LNCaP clone FGC (cell line): ENCODE results near the gene PHTF1.

ENCODE experiments used
- DNase-seq: peaks from one replicate; pipeline ENCODE4 v3.0.0-alpha.2; 2011; ENCODE audit warnings: low read depth
- H3K4me3 ChIP-seq: 2 replicates; pipeline ENCODE4 v1.5.1; 2011; ENCODE audit warnings: mild to moderate bottlenecking, low read depth, low read length, control low read depth
- TF ChIP-seq, protein P1 (sequence below): IDR thresholded peaks from 2 replicates; pipeline ENCODE4 v1.5.1; 2012; ENCODE audit warnings: mild to moderate bottlenecking; ENCODE audit not compliant: control insufficient read depth, insufficient read depth; ENCODE audit errors: extremely low read depth

The PHTF1 gene

DNA sequence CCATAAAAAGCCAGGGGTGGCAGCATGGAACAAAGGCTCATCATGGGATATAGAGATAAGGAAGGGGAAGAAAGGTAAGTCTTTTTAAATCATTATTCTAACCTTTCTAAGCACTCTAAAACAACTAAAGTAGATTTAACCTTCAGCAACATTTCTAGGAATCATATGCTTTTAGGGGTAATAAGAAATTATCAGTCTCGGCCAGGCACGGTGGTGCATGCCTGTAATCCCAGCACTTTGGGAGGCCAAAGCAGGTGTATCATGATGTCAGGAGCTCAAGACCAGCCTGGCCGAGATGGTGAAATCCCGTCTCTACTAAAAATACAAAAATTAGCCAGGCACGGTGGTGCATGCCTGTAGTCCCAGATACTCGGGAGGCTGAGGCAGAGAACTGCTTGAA lies 20.3 kb upstream of the PHTF1 start:
- TF ChIP-seq, protein P1, sequence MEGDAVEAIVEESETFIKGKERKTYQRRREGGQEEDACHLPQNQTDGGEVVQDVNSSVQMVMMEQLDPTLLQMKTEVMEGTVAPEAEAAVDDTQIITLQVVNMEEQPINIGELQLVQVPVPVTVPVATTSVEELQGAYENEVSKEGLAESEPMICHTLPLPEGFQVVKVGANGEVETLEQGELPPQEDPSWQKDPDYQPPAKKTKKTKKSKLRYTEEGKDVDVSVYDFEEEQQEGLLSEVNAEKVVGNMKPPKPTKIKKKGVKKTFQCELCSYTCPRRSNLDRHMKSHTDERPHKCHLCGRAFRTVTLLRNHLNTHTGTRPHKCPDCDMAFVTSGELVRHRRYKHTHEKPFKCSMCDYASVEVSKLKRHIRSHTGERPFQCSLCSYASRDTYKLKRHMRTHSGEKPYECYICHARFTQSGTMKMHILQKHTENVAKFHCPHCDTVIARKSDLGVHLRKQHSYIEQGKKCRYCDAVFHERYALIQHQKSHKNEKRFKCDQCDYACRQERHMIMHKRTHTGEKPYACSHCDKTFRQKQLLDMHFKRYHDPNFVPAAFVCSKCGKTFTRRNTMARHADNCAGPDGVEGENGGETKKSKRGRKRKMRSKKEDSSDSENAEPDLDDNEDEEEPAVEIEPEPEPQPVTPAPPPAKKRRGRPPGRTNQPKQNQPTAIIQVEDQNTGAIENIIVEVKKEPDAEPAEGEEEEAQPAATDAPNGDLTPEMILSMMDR: no peak
- no peak for DNase-seq
- no peak overlapping the region for H3K4me3 ChIP-seq

DNA sequence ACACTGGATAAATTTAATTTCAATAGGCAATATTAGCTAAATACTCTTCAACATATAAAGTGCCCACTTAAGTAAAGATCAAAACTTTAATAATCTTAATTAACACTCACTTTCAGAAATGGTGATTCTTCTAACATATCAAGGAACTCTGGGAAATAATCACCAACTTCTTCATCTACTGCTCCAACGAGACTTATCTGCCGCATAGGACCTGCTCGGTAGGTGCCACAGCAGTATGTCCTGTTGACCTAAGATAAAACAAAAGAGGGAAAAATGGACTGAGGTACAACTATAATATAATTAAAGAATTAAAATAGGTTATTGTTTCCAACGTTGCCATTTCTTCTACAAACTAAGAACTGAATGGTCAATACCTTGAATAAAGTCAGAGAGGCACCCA lies 18.3 kb upstream of the PHTF1 start:
- TF ChIP-seq, protein P1: no peak
- DNase-seq: no peak
- no peak overlapping the region for H3K4me3 ChIP-seq

DNA sequence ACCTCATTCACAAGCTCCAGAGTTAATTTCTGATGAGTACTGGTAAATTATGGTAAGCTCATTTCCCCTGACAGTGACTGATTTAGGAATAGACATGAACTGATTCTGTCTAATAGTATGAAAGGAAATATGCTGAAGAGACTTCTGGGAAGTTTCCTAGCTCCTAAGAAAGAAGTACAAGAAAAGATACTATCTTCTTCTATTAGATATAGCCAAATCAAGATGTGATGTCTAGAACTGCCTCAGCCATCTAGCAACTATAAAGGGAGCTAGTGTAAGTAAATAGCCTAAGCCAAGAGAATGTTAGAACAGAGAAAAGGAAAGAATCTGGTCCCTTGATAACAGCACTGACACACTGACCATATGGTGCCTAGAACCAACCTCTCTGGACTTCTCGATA lies 10.7 kb upstream of the PHTF1 start:
- TF ChIP-seq, protein P1: no peak
- DNase-seq: no peak
- H3K4me3 ChIP-seq: no peak overlapping the region

DNA sequence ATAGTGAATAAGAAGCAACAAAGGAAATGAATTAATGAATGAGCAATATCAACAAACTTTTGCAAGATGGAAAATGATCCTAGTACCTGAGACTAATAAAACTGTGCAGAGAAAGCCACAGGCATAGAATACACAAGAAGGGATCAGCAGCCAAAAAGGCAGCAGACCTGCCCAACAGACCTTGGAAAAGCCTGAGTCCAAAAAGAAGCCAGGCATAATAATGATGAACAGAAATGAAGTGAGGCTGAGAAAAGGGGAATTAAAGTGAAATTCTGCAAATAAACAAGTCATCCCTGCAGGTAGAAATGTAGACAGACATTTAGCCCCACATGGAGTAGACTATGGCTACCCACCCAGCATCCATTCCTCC lies 10.3 kb upstream of the PHTF1 start:
- TF ChIP-seq, protein P1: no peak
- no peak overlapping the region for H3K4me3 ChIP-seq
- DNase-seq: no peak

DNA sequence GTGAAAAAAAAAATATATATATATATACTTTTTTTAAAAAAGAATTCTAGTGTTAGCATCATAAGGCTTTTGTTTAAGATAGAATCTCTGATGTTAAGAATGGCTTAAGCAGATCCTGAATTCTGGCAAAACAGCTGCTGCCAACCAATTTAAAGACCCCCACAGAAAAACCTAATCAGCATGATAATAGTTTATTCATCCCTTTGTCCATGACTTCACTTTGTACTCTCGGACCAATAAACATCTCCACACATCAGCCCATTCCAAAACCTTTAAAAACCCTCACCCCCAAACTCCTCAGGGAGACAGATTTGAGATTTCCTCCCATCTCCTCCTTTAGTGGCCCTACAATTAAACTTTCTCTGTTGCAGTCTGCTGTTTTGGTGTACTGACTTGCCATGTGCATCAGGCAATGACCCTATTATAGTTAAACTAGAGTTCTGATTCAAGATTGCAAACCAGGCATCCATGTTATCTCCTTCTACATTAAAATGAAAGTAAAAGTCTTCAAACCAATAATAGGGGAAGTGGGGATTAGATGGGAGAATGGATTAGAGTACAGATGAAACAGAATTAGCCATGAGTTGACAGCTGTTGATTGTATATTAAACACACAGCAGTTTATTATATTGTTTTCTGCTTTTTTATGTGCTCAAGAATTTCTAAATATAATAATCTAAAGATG lies 9.8 kb upstream of the PHTF1 start:
- no peak overlapping the region for H3K4me3 ChIP-seq
- TF ChIP-seq, protein P1: no peak
- no peak for DNase-seq

DNA sequence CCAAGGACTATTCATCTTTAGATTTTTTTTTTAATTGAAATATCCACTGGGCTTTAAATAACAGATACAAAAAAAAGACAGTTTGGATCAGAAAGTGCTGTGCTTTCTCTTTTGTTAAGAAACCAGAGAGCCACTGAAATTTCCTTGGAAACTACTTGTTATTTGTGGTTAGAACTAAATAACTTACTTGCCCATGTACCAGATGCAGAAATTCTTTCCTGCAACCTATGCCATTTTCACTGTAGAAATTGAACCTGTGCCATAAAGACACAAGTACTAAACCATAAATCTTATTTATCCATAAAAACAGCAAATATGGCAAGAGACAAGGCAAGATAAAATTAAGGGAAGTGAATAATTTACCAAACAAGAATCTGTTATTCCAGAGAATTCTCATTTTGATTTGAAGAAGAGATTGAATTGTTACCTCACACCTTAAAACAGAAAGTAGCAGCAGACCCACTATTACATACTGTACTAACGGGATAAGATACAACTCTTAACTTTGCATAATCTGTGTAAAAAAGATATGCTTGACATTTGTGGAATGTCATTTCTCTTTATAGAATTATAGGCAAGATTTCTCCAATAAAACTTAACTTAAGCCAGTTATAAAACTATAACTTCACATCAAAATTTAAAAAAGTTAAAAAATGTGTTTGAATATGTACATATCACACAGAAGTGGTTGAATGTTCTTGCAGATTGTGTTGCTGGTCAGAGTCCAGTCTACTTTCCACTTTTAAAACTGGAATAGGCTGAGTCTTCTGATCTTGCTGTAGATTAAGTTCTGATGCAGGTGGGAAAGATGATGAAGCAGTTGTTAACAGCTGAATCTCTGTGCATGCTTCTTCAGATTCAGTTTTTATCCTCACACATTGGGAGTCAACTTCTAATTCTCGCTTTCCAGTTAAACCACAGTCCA lies 6.3 kb upstream of the PHTF1 start:
- H3K4me3 ChIP-seq: no peak overlapping the region
- no peak for DNase-seq
- TF ChIP-seq, protein P1: no peak

DNA sequence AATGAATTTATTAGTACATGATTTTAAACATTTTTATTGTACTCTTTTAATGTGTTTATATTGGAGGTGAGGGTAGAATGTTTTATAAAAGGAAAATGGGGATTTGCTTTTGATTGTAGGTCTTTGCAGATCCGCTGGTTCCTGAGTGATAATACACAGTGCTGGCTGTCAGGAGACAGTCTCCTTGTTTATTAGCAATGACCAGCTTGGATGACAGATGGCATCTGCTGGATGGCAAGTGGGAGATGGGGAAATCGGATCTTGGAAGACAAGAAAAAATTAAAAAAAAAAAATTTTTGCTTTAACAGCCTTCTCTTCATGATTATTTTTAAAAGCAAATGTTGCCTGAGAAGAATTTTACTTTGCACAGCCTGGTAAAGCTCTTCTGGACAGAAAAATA lies 4.4 kb upstream of the PHTF1 start:
- TF ChIP-seq, protein P1: no peak
- no peak for DNase-seq
- H3K4me3 ChIP-seq: no peak overlapping the region
